Osteoblast (primary cell): ENCODE measurements around the gene TBC1D24. TPM values are rescaled to one million over a fixed set of nuclear protein-coding genes. Genes with fewer than 3 reads are reported as not detected.
A peak's percentile ranks its signal among the peaks of the same experiment; 100 is the strongest.
"Not testable (repeated sequence)": the region's sequence is repeated elsewhere in the genome, so short reads cannot be mapped to it uniquely, and the experiment has no call there.

Experiments used
- DNase-seq: peaks from one replicate; pipeline ENCODE4 v3.0.0; 2011; ENCODE audit warnings: low spot score, mixed read lengths; ENCODE audit not compliant: insufficient read length; ENCODE audit errors: missing footprints
- H2AFZ ChIP-seq: 2 replicates; pipeline ENCODE4 v1.6.0; 2011; ENCODE audit warnings: mild to moderate bottlenecking, low read length
- H3K27ac ChIP-seq: 2 replicates; pipeline ENCODE4 v1.5.1; 2011; ENCODE audit warnings: mild to moderate bottlenecking, low read depth, low read length, moderate library complexity
- H3K27me3 ChIP-seq: 2 replicates; pipeline ENCODE4 v1.6.0; 2012; ENCODE audit warnings: mild to moderate bottlenecking, control low read depth, inconsistent platforms, low read length, moderate library complexity; ENCODE audit not compliant: insufficient read depth
- H3K36me3 ChIP-seq: 2 replicates; pipeline ENCODE4 v1.5.1; 2011; ENCODE audit warnings: mild to moderate bottlenecking, low read length, control low read depth, moderate library complexity; ENCODE audit not compliant: insufficient read depth
- H3K4me1 ChIP-seq: 2 replicates; pipeline ENCODE4 v1.5.1; 2011; ENCODE audit warnings: mild to moderate bottlenecking, low read length, control low read depth, moderate library complexity; ENCODE audit not compliant: insufficient read depth
- H3K4me2 ChIP-seq: 2 replicates; pipeline ENCODE4 v1.6.0; 2011; ENCODE audit warnings: mild to moderate bottlenecking, low read length; ENCODE audit not compliant: insufficient read depth
- H3K4me3 ChIP-seq: fragments of 200-600 bp; sonication (generic); 3 replicates; pipeline ENCODE4 v1.5.1; 2012; ENCODE audit warnings: mild to moderate bottlenecking, low read length, inconsistent platforms; ENCODE audit not compliant: insufficient read depth
- H3K79me2 ChIP-seq: 2 replicates; pipeline ENCODE4 v1.6.0; 2012; ENCODE audit warnings: mild to moderate bottlenecking, low read length, control low read depth, inconsistent platforms; ENCODE audit not compliant: insufficient read depth
- H3K9me3 ChIP-seq: 2 replicates; pipeline ENCODE4 v1.5.1; 2011; ENCODE audit warnings: low read depth, low read length, control low read depth
- H4K20me1 ChIP-seq: 2 replicates; pipeline ENCODE4 v1.6.0; 2012; ENCODE audit warnings: mild to moderate bottlenecking, low read length, control low read depth; ENCODE audit not compliant: insufficient read depth
- CTCF ChIP-seq: IDR thresholded peaks from 2 replicates; pipeline ENCODE4 v1.5.1; 2011; ENCODE audit warnings: mild to moderate bottlenecking, low read depth, low read length, moderate library complexity; ENCODE audit errors: extremely low read depth
- total RNA-seq: library from RNA; depleted of rRNA; stranded (reverse); fragments of >200 nt; gene quantifications from 2 replicates; pipeline ENCODE4 v1.2.3, GENCODE V29; 2012

The TBC1D24 gene
- total RNA-seq, 1 donor, result 16.6 TPM

- no peak for DNase-seq
- H3K4me2 ChIP-seq, result no peak overlapping the region
- H4K20me1 ChIP-seq, result no peaks in the 10 kb centered on the region
- no peaks in the 10 kb centered on the region for H3K27me3 ChIP-seq
- H3K4me3 ChIP-seq, result no peak overlapping the region
- H2AFZ ChIP-seq, result no peak overlapping the region
- H3K36me3 ChIP-seq, result peaks cover 57% of the 10 kb centered on the region
- H3K9me3 ChIP-seq, result no peaks in the 10 kb centered on the region
- no peaks in the 10 kb centered on the region for H3K4me1 ChIP-seq
- peaks cover 24% of the 10 kb centered on the region for H3K79me2 ChIP-seq
- no peak for TF ChIP-seq CTCF
- H3K27ac ChIP-seq, result no peak overlapping the region
Observed at GRCh38 chr16:2436110-2436509, 38.8 kb upstream of the TBC1D24 start.

GRCh38 chr16:2437032-2437790 lies 37.7 kb upstream of the TBC1D24 start:
- no peak for TF ChIP-seq CTCF
- Histone ChIP-seq H3K9me3 (no peaks in the 10 kb centered on the region), H3K36me3 (peaks cover 53% of the 10 kb centered on the region)

GRCh38 chr16:2438121-2438520 lies 36.8 kb upstream of the TBC1D24 start:
- no peak overlapping the region for H3K27ac ChIP-seq
- no peak overlapping the region for H2AFZ ChIP-seq
- H4K20me1 ChIP-seq, result no peaks in the 10 kb centered on the region
- peaks cover 46% of the 10 kb centered on the region for H3K36me3 ChIP-seq
- H3K4me1 ChIP-seq, result no peaks in the 10 kb centered on the region
- no peak overlapping the region for H3K4me2 ChIP-seq
- H3K4me3 ChIP-seq, result no peak overlapping the region
- DNase-seq, result peak; percentile 76
- TF ChIP-seq CTCF, result no peak
- peaks cover 7% of the 10 kb centered on the region for H3K79me2 ChIP-seq
- H3K9me3 ChIP-seq, result no peaks in the 10 kb centered on the region
- H3K27me3 ChIP-seq, result no peaks in the 10 kb centered on the region

More at GRCh38 chr16:2437032-2437790, 37.7 kb upstream of the TBC1D24 start:
- Histone ChIP-seq H3K4me3 (no peak overlapping the region), H2AFZ (no peak overlapping the region), H4K20me1 (no peaks in the 10 kb centered on the region), H3K4me1 (no peaks in the 10 kb centered on the region), H3K27ac (no peak overlapping the region), H3K4me2 (no peak overlapping the region), H3K27me3 (no peaks in the 10 kb centered on the region), H3K79me2 (peaks cover 16% of the 10 kb centered on the region)
- DNase-seq, result peak; percentile 26

- peaks cover 46% of the 10 kb centered on the region for H3K36me3 ChIP-seq
- H3K79me2 ChIP-seq, result peaks cover 2% of the 10 kb centered on the region
Observed at GRCh38 chr16:2439598-2439997, 35.3 kb upstream of the TBC1D24 start.

GRCh38 chr16:2441143-2441804 lies 33.7 kb upstream of the TBC1D24 start:
- not testable (repeated sequence) for H3K4me1 ChIP-seq, H3K4me3 ChIP-seq, H3K4me2 ChIP-seq, H3K27me3 ChIP-seq, H3K79me2 ChIP-seq, DNase-seq, H2AFZ ChIP-seq, H4K20me1 ChIP-seq, H3K9me3 ChIP-seq, H3K27ac ChIP-seq
- peaks cover 52% of the 10 kb centered on the region for H3K36me3 ChIP-seq

More at GRCh38 chr16:2439598-2439997, 35.3 kb upstream of the TBC1D24 start:
- no peaks in the 10 kb centered on the region for H3K27me3 ChIP-seq
- H3K27ac ChIP-seq, result no peak overlapping the region
- no peak overlapping the region for H2AFZ ChIP-seq
- no peaks in the 10 kb centered on the region for H4K20me1 ChIP-seq
- H3K9me3 ChIP-seq, result no peaks in the 10 kb centered on the region
- H3K4me1 ChIP-seq, result no peaks in the 10 kb centered on the region
- no peak overlapping the region for H3K4me2 ChIP-seq
- H3K4me3 ChIP-seq, result no peak overlapping the region
- TF ChIP-seq CTCF, result no peak
- peak; percentile 0 for DNase-seq
